Activated gamma-delta T cell (primary cell): ENCODE measurements around the gene UNC5C.

Source experiments
- DNase-seq: peaks from one replicate; lab custom pipeline; 2025; lab: John Stamatoyannopoulos, UW

Gene UNC5C

DNA sequence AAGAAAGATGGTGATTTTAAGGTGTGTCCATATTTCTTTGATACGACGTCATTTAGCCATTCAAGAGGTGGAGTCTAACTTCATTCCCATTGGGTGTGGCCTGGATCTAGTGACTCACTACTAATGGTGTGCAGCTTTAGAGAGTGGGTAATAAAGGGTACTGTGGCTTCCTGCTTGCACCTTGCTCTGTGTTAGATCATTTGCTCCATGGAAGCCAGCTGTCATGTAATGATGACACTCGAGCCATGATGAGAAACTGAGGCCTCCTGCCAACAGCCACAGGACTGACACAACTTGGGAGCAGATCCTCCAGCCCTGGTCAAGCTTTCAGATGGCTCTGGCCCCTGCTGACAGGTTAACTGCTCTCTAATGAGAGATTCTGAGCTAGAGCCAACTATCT is 82.0 kb downstream of the UNC5C start:
- no peak for DNase-seq

DNA sequence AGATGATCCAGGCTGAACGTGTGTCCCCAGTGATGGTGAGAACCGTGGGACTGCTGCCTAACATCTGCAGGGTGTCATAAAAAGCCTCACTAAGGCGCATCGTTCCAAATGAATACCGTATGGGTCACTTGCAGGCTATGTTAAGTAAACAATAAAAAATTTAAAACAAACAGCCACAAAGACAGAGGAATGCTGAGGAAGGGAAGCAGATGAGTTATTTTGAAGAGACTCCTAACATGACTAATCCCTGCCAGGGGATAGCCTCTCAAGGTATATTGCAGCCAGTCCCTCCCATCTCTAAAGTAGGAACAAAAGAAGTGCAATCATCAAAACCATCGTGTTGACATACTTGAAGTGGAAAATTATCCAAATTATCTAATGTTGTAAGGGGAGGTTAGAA is 83.8 kb downstream of the UNC5C start:
- no peak for DNase-seq

DNA sequence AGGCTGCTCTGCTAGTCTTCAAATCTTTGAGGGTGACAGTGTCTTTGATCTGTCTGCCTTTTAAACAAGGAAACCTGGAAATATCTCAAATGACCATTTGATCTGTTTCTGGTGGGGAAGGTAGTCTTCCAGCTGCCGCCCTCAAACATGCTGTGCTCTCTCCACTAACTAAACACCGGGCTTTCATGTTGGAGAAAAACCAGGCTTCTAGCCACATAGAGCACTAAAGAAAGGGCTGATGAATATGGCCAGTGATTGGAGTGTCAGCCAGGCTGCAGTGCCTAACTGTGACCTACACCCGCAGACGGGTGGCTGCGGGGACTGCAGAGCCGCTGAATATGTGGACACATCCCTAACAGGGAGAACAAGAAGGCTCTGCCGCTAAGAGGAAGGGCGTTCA is 85.9 kb downstream of the UNC5C start:
- DNase-seq, result no peak

DNA sequence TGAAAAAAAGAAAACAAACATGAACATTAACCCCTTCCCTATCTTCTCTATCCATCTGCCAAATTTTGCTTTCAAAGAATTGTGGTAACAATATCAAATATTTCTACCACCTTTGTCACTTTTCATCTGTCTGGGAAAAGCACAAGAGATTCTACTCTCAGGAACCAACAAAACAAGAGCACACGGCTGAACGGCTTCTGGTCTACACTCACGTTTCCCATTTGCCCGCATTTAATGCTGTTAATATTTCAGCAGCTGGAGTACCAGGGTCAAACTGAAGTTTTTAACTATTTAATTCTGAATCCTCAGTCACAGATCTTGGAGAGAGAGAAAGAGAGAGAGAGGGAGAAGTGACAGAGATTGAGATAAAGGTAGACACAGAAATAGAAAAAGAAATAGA is 91.4 kb downstream of the UNC5C start:
- DNase-seq, result no peak

DNA sequence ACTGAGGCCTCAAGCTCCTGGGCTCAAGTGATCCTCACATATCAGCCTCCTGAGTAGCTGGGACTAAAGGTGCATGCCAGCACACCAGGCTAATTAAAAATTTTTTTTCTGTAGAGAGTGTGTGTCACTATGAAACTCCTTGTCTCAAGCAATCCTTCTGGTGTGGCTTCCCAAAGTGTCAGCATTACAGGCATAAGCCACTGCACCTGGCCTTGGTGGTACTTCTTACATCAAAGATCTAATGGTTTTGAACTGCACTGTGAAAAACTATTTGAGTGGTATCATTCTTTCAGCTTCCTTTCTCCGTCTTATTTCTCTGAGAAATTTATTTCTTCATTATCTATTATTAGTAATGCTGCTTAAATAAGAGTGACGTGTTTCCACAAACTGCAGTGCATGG is 98.5 kb downstream of the UNC5C start:
- DNase-seq, result no peak

DNA sequence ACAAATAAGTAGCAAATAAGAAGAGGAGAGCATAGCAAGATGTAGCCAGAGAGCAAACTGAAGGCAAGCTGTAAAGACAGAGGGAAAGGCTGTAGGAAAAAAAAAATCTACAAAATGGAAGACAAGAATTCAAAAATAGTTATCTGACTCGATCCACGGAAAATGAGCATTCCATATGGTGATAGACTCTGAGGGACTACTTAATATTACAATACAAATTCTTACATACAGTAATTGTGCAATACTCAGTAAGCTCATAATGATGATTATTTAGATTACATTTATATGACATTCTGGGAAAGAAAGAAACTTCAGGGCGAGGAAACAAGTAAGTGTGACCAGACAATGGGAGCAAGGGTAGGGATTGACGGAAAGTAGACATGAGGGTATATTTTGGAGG is 102.6 kb downstream of the UNC5C start:
- DNase-seq, result no peak

DNA sequence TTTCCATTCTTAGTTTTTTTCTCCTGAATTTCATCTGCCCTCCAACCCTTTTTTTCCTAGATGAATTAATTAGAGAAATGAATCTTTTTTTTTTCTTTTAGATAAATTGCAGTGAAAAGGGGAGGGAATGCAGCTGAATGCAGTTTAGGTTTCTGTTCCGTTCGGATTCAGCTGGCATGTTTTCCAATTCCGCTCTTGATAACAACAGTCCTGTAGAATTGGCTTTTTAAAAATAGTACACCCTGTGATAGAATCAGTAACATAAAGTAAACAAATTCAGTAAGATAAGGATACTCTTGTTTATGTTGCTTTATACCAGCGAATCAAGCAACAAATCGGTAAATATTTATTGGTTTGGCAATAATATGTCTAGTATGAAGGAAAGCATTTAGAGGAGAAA is 103.5 kb downstream of the UNC5C start:
- no peak for DNase-seq

DNA sequence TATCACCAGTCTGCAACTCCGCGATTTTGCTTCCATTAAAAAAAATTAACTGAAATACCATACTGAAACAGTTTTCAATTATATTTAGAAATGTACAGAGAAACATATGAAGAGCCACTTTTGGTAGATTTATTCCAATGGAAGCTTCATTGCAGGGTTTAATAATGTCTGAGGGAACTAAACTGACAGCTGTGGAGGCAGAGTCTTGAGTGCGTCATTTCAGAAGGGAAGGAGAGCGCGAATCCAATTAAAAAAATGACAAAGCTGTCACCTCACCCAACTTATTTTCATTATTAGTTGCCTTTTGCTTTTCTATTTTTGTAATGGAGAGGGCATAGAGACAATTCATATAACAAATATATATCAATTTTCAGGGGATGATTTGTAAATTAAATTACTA is 104.0 kb downstream of the UNC5C start:
- DNase-seq, result no peak

DNA sequence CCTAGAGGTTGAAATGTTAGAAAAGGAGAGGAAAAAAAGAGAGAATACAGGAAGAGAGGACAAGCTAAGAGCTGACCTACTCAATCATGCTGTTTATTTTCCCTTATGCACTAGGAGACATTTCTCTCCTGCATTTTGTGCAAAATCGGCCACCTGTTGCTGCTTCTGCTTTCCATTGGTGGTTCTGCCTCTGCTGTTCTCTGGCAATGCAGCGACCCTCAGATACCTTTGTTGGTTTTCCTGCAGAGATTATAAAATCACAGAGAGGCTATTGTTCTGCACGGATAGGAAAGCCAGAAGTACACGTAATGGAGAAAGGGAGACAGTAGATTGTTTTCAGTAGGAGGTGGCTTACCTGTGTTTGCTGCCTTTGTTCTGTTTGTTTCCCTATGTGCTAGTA is 108.9 kb downstream of the UNC5C start:
- no peak for DNase-seq

DNA sequence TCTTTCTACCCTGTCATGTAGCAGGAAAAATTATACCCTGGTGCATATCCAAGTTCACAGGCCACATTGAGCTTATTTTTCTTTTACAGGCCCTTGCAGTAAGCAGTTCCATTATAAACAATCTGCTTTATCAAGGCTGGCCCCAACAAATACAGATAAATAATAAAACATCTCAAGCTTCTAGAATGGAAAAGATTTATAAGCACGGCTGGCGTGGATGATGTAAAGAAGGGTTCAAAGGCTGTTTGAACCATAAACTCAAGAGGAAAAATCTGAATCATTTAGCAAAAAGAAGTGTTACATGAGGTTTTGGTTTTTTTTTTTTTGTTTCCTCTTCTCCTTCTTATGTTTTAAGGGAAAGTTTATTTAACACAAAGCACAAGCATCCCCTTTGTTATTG is 109.7 kb downstream of the UNC5C start:
- no peak for DNase-seq

DNA sequence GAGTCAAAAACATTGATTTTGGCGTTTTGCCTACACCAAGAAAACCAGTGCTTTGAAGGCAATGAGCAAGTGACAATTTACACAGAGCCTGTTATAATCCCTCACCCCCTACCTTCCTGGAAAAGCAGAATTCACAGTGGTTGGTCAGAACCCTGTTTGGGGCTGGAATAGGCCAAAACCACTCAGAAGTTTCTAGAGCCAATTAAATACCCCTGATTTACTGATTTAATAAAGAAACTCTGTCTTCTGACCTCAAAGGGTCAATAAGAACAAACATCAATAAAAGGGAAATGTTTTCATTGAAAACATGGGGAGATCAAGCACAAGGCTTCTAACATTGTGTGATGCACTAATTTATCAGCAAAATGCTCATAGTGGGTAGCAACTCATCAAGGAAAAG is 116.3 kb downstream of the UNC5C start:
- no peak for DNase-seq

DNA sequence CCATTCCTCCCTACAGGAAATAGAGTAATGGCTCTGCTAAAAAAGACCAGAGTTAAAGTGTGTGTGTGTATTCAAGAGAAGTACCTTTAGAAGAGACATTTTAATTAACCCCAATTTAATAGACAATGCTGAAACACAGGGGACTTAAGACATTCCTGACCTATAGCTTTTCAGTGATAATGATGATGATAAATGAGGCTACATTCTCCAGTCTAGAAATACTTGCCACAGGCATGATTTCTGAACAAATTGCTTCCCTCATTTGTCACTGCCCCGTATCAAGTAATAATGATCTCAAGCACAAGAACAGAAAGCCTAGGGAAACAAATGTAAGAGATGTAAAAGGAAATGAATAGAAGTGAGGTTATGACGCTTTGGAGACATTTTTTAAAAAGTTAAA is 117.1 kb downstream of the UNC5C start:
- no peak for DNase-seq

DNA sequence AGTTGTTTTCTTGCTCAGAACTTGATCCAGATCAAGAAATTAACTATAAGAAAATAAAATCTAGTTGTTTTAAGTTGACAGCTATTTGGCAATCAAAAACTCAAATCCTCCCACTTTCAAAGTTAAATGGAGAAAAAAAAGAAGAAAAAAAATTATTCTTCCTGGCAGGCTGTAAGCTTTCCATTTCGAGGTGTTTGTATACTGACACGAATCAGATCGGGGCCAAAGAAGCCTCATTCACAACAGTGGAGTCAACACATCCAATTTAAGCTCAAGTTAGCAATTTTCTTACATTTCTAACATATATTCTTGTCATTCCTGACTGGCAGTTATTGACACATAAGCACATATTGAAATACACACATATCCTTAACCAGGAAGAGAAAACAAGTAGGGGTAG is 119.4 kb downstream of the UNC5C start:
- no peak for DNase-seq

DNA sequence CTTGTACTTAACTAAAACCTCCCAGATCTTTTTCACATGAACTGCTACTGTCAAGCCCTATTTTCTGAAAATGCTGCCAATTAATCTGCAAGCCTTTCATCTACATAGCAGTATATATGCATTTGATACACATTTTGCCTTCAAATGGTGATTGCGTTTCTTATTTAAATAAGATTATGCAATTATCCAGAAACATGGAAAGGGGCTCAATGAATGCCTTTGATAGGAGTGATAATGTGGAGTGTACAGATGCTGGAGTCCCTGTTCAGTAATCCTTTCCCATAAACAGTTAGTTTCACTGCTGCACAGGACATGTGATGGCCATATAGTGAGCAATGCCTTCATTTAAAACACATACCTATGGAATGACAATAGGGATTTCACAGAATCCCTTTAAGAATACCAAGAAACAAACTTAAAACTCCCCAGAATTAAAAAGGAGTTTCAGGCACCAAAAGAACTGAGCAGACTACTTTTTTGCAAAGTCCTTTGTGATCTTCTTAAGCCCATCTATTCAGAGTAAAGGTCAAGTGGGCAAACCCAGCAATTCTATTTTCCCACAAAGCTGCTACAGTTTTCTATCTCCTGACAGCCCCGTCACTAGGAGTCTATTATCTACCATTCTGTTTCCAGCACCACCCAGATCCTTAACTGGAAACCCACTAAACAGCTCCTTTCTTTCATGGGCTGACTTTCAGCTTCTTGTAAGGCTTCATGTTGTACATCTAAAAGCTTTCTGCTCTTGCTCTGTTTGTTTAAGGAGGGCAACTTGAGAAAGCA is 120.3 kb downstream of the UNC5C start:
- DNase-seq, result no peak

DNA sequence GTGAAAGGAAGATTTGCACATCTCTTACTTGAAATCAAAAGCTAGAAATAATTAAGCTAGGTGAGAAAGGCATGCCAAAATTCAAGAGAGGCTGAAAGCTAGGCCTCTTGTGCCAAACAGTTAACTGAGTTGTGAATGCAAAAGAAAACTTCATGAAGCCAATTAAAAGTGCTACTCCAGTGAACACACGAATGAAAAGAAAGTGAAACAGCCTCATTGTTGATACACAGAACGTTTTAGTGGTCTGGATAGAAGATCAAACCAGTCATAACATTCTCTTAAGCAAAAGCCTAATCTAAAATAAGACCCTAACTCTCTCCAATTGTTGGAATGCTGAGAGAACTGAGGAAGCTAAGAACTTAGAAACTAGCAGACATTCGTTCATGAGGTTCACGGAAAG is 122.3 kb downstream of the UNC5C start:
- DNase-seq, result no peak

DNA sequence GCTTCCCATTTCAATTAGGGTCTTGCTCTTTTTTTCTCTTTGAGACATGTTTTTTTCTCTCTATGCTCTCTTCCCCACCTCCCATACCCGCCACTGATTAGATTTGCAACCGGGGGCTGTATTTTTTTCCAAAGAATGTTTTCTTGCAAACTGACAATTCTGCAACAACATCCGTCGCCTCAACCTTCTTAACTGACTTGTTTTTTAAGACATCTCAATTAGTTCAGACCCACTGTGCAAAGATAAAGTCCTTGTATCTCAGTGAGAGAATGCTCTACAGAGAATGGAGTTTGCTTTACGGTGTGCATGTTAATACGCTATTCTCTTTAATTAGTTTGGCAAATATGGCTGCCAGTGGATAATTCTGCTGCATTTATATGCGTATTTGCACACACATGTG is 126.3 kb downstream of the UNC5C start:
- DNase-seq, result no peak

DNA sequence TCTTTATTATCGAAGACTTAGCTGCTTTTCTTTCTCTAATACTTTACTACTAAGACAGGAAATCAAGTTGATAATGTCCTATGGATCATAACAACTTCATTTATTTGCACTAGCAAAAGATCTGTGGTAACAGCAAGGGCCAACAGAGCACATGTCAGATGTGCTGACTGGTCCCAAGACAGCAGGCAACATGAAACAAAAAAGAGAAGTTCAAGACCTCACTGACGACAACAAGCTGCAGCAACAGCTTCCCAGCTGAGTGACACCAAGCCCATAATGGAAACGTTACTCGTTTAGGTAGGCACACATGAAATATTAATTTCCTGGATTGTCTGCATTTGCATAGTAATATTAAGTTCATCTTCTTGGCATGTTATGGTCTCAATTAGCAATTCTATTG is 126.9 kb downstream of the UNC5C start:
- no peak for DNase-seq

DNA sequence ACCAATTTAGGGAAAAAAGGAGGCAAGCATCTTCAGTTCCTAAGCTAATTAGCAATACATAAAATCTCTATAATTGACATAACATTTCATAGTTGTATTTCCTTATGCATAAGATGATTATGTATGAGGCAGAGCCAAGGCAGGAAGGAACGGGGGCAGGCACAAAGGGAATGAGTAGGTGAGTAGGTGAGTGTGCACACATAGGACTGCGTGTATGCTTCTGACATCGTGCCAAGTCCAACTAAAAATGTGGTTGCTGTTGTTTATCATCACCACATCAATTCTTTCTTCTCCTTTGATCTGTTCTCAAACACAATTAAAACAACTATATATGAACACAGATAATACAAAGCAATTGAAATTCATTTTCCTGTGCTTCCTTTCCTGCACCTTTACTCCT is 131.2 kb downstream of the UNC5C start:
- no peak for DNase-seq

DNA sequence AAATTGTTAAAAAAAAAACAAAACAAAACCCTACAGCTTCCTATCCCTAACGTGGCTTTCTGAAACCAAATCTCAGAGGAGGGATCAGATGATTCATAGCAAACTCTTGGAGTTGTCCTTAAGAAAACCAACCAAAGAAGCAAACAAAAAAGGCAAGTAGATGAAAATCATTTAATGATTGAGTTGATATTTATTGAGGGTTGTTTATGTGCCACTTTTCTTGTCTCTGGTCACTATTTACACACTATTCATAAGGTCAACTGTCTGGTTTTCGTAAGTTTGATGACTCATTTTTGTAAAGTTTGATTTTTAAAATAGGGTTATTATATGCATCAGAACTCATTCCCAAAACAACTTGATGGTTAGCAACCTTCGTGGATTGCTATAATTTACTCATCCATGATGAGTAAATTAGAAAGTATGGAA is 133.4 kb downstream of the UNC5C start:
- DNase-seq, result no peak

DNA sequence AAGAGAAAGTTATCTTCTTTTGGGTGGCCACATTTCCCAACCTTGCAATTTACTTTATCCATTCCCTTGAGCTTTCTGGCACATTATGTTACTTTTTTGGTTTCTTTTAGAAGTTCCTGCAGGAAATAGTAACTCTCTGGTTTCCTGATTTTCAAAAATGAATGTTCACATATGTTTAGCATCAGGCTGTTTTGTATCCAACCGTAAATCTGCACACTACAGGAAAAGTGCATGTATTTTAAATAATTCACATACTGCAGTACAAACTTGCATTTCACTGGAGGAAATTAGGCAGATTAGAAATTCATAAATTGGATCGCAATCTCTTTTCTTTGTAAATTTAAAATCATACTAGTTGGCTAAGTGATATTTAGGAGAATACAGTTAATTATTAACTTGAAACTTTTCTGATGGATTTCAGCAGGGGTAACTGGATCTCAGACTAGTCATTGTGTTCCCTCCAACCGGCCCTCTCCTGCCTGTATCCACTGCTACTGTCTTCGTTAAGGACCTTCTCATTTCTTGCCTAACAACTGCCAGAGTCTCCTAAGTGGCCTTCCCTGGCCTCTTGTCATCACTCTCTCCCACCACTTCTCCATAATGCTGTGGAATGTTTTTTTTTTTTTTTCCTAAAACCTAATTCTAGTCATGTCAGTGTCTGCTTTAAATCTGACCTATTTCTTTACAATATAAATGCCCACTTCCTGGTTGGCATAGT is 137.2 kb downstream of the UNC5C start:
- DNase-seq, result no peak

DNA sequence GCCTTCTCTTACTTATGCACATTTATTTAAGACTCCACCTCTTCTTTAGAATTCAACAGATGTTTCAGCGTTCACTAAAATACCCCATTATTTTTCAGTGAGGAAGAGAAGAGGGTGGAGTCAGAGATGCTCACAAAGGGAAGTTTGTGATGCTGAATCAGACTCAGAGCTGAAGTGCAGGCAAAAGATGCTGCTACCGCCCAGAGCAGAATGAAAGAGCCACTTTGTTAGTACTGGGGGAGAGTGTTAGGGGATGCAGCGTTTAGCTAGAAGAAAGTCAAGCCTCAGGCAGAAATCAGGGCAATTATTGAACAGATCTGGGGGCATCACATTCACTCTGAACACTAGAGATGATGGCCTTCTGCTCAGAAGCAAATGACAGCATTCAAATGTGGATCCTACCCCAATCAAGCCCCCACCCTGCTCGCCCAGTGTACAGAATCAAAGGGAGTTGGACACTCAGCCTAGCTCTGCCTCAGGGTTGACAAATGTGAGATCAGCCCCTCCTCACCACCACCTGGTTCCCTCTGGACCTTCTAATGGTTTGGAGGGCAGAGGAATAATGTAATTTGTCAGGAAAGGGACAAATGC is 138.3 kb downstream of the UNC5C start:
- no peak for DNase-seq

DNA sequence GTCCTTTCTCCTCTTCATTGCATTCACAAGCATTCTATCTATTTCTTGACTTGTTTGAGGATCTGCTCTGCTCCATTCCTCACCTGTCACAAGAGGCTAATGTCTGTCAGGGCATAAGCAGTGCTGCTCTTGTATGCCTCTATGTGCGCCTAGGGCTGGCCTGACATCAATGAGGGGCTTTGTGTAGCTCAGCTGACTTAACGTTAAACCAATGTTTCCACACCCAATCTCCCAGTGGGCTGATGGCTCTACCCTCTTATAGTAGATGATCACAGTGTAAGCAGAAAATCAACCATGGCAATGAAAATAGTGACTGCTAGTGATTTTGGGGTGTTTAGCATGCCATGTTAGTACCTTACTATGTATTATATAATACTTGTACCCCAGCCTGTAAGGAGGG is 139.0 kb downstream of the UNC5C start:
- DNase-seq, result no peak

DNA sequence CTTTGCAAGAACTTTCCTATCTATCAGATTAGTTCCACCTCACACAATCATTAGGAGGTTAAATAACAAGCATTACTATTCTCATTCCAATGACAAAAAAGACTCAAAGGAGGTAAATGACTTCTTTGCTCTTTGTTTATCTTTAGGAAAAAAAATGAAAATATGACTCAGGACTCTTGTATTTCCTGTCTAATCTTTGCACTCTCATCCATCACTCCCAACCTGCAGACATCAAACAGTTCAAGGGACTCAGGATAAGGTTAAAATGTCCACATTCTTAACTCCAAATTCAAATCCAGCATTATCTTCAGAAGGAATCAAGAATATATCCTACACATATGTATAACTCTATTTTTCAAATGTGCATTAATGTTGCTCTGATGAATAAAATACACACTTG is 139.6 kb downstream of the UNC5C start:
- no peak for DNase-seq
